ENCODE data around the gene GATAD2A. TPM values are rescaled to one million over a fixed set of nuclear protein-coding genes. Genes with fewer than 3 reads are reported as not detected.

The GATAD2A gene
- total and polyA plus RNA-seq, 9 of the 15 experiments (the other 6 are each of a cell fraction or from before 2014, with no cell fraction given), result 2.4 to 226 (median 44.2) TPM

- TF ChIP-seq STAT5B (CRISPR knock-in tag; IDR thresholded peaks at IDR 0.05), result no peak
- TF ChIP-seq, protein P1, sequence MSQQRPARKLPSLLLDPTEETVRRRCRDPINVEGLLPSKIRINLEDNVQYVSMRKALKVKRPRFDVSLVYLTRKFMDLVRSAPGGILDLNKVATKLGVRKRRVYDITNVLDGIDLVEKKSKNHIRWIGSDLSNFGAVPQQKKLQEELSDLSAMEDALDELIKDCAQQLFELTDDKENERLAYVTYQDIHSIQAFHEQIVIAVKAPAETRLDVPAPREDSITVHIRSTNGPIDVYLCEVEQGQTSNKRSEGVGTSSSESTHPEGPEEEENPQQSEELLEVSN (IDR thresholded peaks at IDR 0.05; ENCODE audit: borderline replicate concordance in 1 of 2, extremely low read depth in 1 of 2, insufficient read depth in 1 of 2, insufficient read length in 1 of 2, low read depth in 1 of 2, low read length in 1 of 2, poor library complexity in 1 of 2, severe bottlenecking in 1 of 2), result peak in 1 of 2 experiments; percentile 34
- TF ChIP-seq, protein P2, sequence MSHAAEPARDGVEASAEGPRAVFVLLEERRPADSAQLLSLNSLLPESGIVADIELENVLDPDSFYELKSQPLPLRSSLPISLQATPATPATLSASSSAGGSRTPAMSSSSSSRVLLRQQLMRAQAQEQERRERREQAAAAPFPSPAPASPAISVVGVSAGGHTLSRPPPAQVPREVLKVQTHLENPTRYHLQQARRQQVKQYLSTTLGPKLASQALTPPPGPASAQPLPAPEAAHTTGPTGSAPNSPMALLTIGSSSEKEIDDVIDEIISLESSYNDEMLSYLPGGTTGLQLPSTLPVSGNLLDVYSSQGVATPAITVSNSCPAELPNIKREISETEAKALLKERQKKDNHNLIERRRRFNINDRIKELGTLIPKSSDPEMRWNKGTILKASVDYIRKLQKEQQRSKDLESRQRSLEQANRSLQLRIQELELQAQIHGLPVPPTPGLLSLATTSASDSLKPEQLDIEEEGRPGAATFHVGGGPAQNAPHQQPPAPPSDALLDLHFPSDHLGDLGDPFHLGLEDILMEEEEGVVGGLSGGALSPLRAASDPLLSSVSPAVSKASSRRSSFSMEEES (CRISPR knock-in tag; IDR thresholded peaks at IDR 0.05), result peak; percentile 99
- TF ChIP-seq ZNF174 (CRISPR knock-in tag; IDR thresholded peaks at IDR 0.05), result no peak
- no peak for TF ChIP-seq STAT5A (IDR thresholded peaks at IDR 0.05; ENCODE audit: borderline replicate concordance, low read length)
- TF ChIP-seq SOX6 (IDR thresholded peaks at IDR 0.05), result 0 out of 2 replicates have a peak, but pooled peaks have one; percentile 15
- TF ChIP-seq TAF1 (IDR thresholded peaks at IDR 0.05; ENCODE audit: control insufficient read depth, extremely low read depth, insufficient read depth, low read length, severe bottlenecking), result peak; percentile 55
- TF ChIP-seq ZBTB17 (CRISPR knock-in tag; IDR thresholded peaks at IDR 0.05), result no peak
- TF ChIP-seq, protein P3, sequence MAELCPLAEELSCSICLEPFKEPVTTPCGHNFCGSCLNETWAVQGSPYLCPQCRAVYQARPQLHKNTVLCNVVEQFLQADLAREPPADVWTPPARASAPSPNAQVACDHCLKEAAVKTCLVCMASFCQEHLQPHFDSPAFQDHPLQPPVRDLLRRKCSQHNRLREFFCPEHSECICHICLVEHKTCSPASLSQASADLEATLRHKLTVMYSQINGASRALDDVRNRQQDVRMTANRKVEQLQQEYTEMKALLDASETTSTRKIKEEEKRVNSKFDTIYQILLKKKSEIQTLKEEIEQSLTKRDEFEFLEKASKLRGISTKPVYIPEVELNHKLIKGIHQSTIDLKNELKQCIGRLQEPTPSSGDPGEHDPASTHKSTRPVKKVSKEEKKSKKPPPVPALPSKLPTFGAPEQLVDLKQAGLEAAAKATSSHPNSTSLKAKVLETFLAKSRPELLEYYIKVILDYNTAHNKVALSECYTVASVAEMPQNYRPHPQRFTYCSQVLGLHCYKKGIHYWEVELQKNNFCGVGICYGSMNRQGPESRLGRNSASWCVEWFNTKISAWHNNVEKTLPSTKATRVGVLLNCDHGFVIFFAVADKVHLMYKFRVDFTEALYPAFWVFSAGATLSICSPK (IDR thresholded peaks at IDR 0.05; ENCODE audit: borderline replicate concordance), result no peak
- TF ChIP-seq SIN3A (IDR thresholded peaks at IDR 0.05; ENCODE audit: borderline replicate concordance in 2 of 2, control insufficient read depth in 1 of 2, low read depth in 2 of 2, low read length in 2 of 2), result peak in 1 of 2 experiments; percentile 50; a peak in 1 of 4 replicates
- TF ChIP-seq TOE1 (IDR thresholded peaks at IDR 0.05; ENCODE audit: borderline replicate concordance), result peak; percentile 100
- TF ChIP-seq TOE1 (CRISPR knock-in tag; IDR thresholded peaks at IDR 0.05; ENCODE audit: borderline replicate concordance, low read depth), result no peak
- peak; percentile 33; the same call in 1 of the 2 replicates for TF ChIP-seq L3MBTL2 (IDR thresholded peaks at IDR 0.05)
- peak; percentile 66; the same call in 1 of the 2 replicates for TF ChIP-seq RREB1 (CRISPR knock-in tag; IDR thresholded peaks at IDR 0.05)
Measured at GRCh38 chr19:19488875-19489690, 83.6 kb downstream of the GATAD2A start (continued).
